ENCODE data around the gene AQP10.
A peak's percentile ranks its signal among the peaks of the same experiment; 100 is the strongest.
"Not testable (repeated sequence)": the region's sequence is repeated elsewhere in the genome, so short reads cannot be mapped to it uniquely, and the experiment has no call there.

AQP10 gene

DNA sequence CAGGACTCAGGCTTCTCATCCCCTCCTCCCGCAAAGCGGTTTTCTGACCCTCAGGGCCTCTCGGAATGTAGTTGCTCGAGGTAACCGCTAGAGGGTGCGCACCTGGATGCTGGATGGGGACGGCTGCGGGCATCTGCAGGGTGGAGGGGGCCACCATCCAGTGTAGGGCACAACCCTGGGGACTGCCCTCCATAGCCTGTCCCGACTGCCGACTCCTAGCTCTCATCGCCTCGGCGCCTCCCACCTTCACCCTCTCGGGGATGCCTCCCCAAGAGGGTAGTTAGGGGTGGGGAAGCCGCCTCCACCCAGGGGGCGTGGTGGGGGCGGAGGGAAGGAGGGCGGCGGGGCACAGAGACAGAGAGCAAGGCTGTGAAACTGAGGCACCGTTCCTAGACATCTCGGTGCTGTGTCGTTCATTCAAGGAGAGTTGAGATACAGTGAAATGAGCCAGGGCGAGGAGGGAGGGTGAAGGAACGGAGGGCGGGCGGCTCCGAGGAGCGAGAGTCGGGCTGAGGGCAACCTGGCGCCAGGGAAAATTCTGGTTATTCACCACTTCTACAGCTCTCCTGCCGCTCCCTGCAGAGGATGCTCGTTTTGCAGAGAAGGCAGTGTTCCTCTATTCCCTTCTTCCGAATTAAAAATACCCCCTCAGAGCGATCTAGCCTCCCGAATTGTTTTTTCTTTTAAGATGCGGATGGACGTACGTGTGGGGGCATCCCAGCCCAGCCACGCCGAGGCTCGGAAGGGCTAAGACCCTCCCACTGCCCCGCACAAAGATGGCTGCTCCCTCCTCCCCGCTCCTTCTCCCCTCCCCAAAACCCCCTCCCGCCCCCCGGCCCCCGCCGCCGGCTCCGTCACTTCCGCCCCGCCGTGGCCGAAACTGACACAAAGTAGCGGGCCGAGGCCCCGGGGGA, 4.0 kb downstream of the AQP10 start, which contains the start of gene ATP8B2:
ATP8B2 (plus strand) TSS at position 857 of the 914 bp plus-strand sequence. CDS start 2,617 bp downstream, outside the sequence.
- DNase-seq, result peak; percentile 72

- peak; percentile 23 for DNase-seq
Observed at GRCh38 chr1:154325583-154326545, 5.0 kb downstream of the AQP10 start.

- DNase-seq, result no peak
Observed at GRCh38 chr1:154326546-154327465, 5.9 kb downstream of the AQP10 start.

DNA sequence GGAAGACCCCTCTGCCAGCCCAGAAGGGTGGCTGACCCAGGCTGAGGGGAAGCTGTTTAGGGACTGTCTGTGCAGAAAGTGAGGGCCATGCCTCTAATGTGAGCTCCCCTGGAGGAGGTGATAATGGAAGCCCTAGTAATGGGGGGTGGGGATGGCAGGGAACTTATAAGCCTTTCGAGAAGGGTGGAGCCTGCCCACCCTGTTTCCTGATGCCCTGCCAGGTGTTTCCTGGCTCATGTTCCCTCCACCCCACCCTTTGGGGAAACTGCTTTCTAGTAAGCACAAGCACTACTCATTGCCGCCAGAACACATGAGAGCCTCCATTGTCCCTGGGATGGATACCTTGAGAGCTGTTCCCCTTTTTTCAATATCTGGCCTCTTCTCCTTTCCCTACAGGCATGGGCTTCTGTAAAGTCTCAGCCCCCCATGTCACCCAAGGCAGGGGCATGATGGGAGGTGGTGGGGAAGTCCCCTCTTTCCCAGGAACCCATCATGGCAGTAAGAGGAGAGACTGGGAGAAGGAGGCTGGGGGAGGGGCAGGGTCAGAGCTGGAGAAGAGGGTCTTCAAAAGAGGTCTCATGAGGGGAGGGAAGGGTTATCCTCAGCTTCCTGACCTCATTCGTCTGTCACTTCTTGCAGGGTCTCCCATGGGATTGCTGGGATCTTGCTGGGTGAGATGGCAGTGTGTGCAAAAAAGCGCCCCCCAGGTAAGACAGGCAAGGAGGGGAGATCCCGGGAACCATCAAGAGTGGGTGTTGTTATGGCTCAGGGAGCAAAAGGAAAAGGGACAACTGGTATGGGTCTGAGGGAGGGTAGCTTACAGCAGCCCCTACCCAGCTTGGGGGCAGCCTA, 6.8 kb downstream of the AQP10 start:
- no peak for DNase-seq

- peak; percentile 91 for DNase-seq
Observed at GRCh38 chr1:154328318-154329151, 7.6 kb downstream of the AQP10 start.

GRCh38 chr1:154329152-154329521, 8.2 kb downstream of the AQP10 start:
- no peak for DNase-seq

- DNase-seq, result no peak
Observed at GRCh38 chr1:154329551-154330131, 8.7 kb downstream of the AQP10 start.

DNA sequence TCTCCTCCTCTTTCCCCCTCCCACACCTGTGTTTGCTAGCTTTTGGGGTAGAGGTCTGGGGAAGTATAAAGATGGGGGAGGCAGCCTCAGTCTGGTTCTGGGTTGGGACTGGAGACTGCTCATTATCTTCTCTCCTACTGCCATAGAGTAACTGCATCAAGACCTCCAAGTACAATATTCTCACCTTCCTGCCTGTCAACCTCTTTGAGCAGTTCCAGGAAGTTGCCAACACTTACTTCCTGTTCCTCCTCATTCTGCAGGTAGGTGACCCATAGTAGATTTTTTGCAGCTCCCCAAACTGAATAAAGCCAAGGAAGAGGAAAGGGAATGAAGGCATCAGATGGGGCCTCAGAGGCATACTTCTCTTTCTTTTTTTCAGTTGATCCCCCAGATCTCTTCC, 9.8 kb downstream of the AQP10 start:
- DNase-seq, result no peak

DNA sequence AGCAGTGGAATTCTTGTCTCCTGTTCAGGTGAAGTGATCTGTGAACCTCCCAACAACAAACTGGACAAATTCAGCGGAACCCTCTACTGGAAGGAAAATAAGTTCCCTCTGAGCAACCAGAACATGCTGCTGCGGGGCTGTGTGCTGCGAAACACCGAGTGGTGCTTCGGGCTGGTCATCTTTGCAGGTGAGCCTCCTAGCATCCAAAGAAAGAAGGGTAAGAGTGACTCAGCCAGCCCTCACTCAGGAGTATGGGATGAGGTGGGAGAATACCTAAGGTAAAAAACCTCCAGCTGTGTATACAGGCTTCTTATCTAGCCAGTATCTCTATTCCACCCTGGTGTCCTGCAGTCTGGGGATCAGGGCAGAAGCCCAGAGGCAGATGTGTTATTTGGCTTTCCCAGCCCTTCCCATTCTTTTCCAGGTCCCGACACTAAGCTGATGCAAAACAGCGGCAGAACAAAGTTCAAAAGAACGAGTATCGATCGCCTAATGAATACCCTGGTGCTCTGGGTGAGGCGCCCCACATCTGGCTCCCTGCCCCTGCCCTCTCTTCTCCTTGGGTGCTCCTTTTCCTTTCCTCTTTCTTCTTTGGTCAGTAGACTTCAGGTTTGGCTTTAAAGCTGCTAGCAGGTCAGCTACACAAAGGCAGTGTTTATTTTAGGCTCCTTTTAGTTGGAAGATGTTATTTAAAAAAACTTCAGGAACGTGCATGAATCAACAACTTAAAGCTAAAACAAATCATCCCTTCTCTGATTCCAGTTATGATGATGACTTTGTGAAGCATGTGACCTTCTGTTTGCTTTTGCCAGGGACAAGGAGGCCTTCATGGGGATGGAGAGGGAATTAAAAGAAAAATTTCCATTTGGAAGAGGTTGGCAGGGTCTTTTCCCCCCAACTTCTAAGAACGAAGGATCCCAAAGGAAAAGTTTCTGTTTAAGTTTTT, 13.5 kb downstream of the AQP10 start:
- no peak for DNase-seq

DNA sequence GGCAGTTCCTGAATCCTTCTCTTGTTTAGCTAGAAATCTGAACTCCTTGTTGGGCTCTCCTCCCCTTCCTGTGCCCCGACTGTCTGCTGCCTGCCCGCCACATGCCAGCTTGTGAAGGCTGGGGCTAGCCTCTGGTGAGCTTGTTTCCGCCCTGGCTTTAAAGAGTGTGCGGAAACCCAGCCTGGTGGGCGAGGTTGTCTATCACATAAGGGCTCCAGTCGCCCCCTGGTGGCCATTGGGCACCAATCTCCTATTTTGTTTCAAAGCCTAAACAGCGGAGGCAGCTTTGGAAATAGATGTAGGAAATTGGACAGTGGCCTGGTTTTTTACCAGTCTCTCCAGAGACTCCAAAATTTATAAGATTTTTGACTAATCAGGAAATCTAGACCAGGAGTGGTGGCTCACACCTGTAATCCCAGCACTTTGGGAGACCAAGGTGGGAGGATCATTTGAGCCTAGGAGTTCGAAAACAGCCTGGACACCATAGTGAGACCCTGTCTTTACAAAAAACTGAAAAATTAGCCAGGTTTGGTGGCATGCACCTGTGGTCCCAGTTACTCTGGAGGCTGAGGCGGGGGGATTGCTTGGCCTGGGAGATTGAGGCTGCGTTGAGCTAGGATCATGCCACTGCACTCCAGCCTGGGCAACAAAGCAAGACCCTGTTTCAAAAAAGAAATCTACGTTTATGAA, 14.3 kb downstream of the AQP10 start:
- DNase-seq, result peak; percentile 91

DNA sequence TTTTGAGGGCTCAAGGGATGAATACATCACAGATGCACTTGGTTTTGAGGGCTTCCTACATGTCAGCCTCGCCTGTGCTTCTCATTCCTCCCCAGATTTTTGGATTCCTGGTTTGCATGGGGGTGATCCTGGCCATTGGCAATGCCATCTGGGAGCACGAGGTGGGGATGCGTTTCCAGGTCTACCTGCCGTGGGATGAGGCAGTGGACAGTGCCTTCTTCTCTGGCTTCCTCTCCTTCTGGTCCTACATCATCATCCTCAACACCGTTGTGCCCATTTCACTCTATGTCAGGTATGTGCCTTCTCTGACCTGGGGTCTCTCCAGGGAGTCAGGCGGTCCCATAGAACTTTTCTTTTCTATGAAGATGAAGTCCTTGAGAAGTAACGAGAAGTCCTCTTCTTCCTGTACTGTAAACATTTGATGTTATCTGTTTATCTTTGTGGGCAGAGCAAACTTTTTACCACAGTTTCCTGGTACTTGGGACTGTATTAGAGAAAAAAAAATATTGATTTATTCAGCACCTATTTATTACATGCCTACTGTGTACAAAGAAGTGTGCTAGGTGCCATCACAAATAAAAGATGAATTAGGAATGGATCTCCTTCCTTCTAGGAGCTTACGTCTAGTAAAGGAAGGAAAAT, 16.5 kb downstream of the AQP10 start:
- no peak for DNase-seq

GRCh38 chr1:154338875-154339274, 18.0 kb downstream of the AQP10 start:
- no peak for DNase-seq

GRCh38 chr1:154341366-154341765, 20.5 kb downstream of the AQP10 start:
- not testable (repeated sequence) for DNase-seq

- DNase-seq, result no peak
Observed at GRCh38 chr1:154342132-154342531, 21.2 kb downstream of the AQP10 start.

DNA sequence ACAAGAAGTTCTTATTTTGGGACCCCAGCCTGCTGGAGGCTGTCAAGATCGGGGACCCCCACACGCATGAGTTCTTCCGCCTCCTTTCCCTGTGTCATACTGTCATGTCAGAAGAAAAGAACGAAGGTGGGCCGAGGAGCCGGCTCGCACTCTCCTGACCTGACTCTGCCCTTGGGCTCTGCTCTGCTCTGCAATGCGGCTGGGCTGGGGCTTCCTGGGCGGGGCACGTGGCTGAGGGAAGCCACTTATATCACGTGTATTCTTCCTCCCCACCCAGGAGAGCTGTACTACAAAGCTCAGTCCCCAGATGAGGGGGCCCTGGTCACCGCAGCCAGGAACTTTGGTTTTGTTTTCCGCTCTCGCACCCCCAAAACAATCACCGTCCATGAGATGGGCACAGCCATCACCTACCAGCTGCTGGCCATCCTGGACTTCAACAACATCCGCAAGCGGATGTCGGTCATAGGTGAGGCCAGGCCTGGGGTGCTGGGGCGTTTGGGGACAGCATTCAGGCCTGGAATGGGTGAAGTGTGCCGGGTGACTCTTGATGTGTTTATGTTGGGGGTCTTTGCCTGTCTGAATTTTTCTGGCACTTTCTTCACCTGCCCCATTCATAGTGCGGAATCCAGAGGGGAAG, 22.1 kb downstream of the AQP10 start:
- no peak for DNase-seq

DNA sequence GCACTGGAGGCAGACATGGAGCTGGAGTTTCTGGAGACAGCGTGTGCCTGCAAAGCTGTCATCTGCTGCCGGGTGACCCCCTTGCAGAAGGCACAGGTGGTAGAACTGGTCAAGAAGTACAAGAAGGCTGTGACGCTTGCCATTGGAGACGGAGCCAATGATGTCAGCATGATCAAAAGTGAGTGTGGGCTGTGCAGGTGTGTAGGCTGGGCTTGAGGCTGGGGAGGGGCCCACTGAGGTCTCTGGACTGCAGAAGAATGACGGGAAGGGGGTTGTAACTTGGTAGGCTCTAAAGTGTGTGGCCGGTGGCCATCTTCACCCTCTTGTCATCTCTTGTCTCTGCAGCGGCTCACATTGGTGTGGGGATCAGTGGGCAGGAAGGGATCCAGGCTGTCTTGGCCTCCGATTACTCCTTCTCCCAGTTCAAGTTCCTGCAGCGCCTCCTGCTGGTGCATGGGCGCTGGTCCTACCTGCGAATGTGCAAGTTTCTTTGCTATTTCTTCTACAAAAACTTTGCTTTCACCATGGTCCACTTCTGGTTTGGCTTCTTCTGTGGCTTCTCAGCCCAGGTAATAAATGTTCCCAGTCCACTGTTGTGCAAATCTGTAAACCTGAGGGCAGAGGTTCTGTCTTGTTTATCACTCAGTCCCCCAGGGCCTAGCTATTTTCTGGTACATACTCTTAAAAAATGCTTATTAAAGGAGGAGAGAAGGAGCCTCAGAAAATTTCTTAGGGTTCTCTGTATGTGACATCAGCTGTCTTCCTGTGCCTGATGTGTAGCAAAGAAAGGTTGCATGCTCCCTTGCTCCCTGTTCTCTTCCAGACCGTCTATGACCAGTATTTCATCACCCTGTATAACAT, 24.3 kb downstream of the AQP10 start:
- no peak for DNase-seq

All from activated T-cell treated with anti-CD3 and anti-CD28 coated beads for 4 hours (primary cell).